ENCODE data around the gene ADRA2C. TPM values are rescaled to one million over a fixed set of nuclear protein-coding genes. Genes with fewer than 3 reads are reported as not detected.

The ADRA2C gene
- total and polyA plus RNA-seq, 2 of the 13 experiments (the other 11 are each of a cell fraction or from before 2014, with no cell fraction given): 15.4 to 69.7 TPM

- 0% methylated on average over 2 of the region's 2 CpGs for WGBS (ENCODE audit: low lambda C conversion rate)
- CTCF ChIA-PET (ENCODE audit: low intra/inter-chr PET ratio, low total read pairs): no interaction called here
Measured at GRCh38 chr4:3718462-3718861, 47.7 kb upstream of the ADRA2C start.

GRCh38 chr4:3719191-3719590 lies 47.0 kb upstream of the ADRA2C start:
- WGBS (ENCODE audit: low lambda C conversion rate): 3% methylated on average over 7 of the region's 7 CpGs
- Histone ChIP-seq H3K27me3 (ENCODE audit: control insufficient read depth in 1 of 2, insufficient read depth in 2 of 2, low read length in 2 of 2) (peaks cover 12 to 78% of the 10 kb centered on the region in 2 experiments; a peak in 4 of 5 replicates), H2AFZ (ENCODE audit: low read length) (no peak overlapping the region), H3K9ac (ENCODE audit: insufficient read depth, low read depth, low read length) (no peak overlapping the region), H3K9me3 (ENCODE audit: low read length) (peaks cover 13% of the 10 kb centered on the region), H3K4me3 (replicated peaks in 1 of 3; ENCODE audit: insufficient read depth in 1 of 3, low read depth in 2 of 3, low read length in 3 of 3) (no peak overlapping the region), H3K4me1 (ENCODE audit: insufficient read depth, low read length) (no peaks in the 10 kb centered on the region), H3K36me3 (replicated peaks in 1 of 2; ENCODE audit: control insufficient read depth in 1 of 2, insufficient read depth in 2 of 2, low read length in 2 of 2) (no peaks in the 10 kb centered on the region), H3K27ac (ENCODE audit: extremely low read length, insufficient read depth, low read length) (no peak overlapping the region), H3K4me2 (ENCODE audit: low read depth, low read length) (no peak overlapping the region), H4K20me1 (ENCODE audit: insufficient read depth, low read length) (no peaks in the 10 kb centered on the region), H3K79me2 (ENCODE audit: insufficient read depth, low read length) (no peaks in the 10 kb centered on the region)
- BruUV-seq (replicated peaks): no TSS peak
- intact Hi-C loops (cut with micrococcal nuclease; ENCODE audit: unreplicated experiment): no loop called here
- ChIA-PET POLR2A (no interaction called here), CTCF (ENCODE audit: low intra/inter-chr PET ratio, low total read pairs) (no interaction called here)
- no peak for FAIRE-seq
- in situ Hi-C loops (cut with HindIII; ENCODE audit: extremely low pct_ligation_motif_present, low pct_unique_long_range_greater_than_20kb): no loop called here
- DNase-seq (ENCODE audit: low spot score): no peak
- no peak for ATAC-seq
- TF ChIP-seq PITX1 (CRISPR knock-in tag; IDR thresholded peaks at IDR 0.05) (no peak), ZNF451 (CRISPR knock-in tag; IDR thresholded peaks at IDR 0.05) (no peak), EZH2 (conservative IDR thresholded peaks at IDR 0.05; ENCODE audit: low read depth, low read length) (no peak), RBAK (CRISPR knock-in tag; IDR thresholded peaks at IDR 0.05) (no peak), NR2F6 (IDR thresholded peaks at IDR 0.05) (no peak), NR2F6 (CRISPR knock-in tag; IDR thresholded peaks at IDR 0.05) (no peak), ZBTB4 (CRISPR knock-in tag; IDR thresholded peaks at IDR 0.05; ENCODE audit: borderline replicate concordance) (no peak), KLF6 (CRISPR knock-in tag; IDR thresholded peaks at IDR 0.05) (no peak), CREB3 (CRISPR knock-in tag; IDR thresholded peaks at IDR 0.05) (no peak), POLR2AphosphoS5 (IDR thresholded peaks at IDR 0.05; ENCODE audit: low read depth, low read length) (no peak), RFX3 (CRISPR knock-in tag; IDR thresholded peaks at IDR 0.05) (no peak)

More at GRCh38 chr4:3718462-3718861, 47.7 kb upstream of the ADRA2C start:
- Histone ChIP-seq H3K4me1 (ENCODE audit: insufficient read depth, low read length) (no peaks in the 10 kb centered on the region), H4K20me1 (ENCODE audit: insufficient read depth, low read length) (no peaks in the 10 kb centered on the region), H3K36me3 (replicated peaks in 1 of 2; ENCODE audit: control insufficient read depth in 1 of 2, insufficient read depth in 2 of 2, low read length in 2 of 2) (no peaks in the 10 kb centered on the region), H3K27ac (ENCODE audit: extremely low read length, insufficient read depth, low read length) (no peak overlapping the region), H3K27me3 (ENCODE audit: control insufficient read depth in 1 of 2, insufficient read depth in 2 of 2, low read length in 2 of 2) (peaks cover 12 to 78% of the 10 kb centered on the region in 2 experiments; a peak in 4 of 5 replicates), H2AFZ (ENCODE audit: low read length) (no peak overlapping the region), H3K4me2 (ENCODE audit: low read depth, low read length) (no peak overlapping the region), H3K9ac (ENCODE audit: insufficient read depth, low read depth, low read length) (no peak overlapping the region), H3K4me3 (replicated peaks in 1 of 3; ENCODE audit: insufficient read depth in 1 of 3, low read depth in 2 of 3, low read length in 3 of 3) (no peak overlapping the region), H3K9me3 (ENCODE audit: low read length) (peaks cover 13% of the 10 kb centered on the region), H3K79me2 (ENCODE audit: insufficient read depth, low read length) (no peaks in the 10 kb centered on the region)
- intact Hi-C loops (cut with micrococcal nuclease; ENCODE audit: unreplicated experiment): no loop called here
- no peak for FAIRE-seq
- BruUV-seq (replicated peaks): no TSS peak
- in situ Hi-C loops (cut with HindIII; ENCODE audit: extremely low pct_ligation_motif_present, low pct_unique_long_range_greater_than_20kb): no loop called here
- TF ChIP-seq ZFP1 (CRISPR knock-in tag; IDR thresholded peaks at IDR 0.05) (peak; percentile 65; the same call in 1 of the 2 replicates), THRA (CRISPR knock-in tag; IDR thresholded peaks at IDR 0.05; ENCODE audit: borderline replicate concordance) (no peak)
- POLR2A ChIA-PET: no interaction called here
- ATAC-seq: no peak
- no peak for DNase-seq (ENCODE audit: low spot score)

Data from HepG2 (cell line).